ENCODE data around the gene TTC8. TPM values are rescaled to one million over a fixed set of nuclear protein-coding genes. Genes with fewer than 3 reads are reported as not detected.

TTC8 gene
- total and polyA plus RNA-seq, 2 donors (not counting 3 experiments of a cell fraction or from before 2014, with no cell fraction given): 11.9 to 16.3 TPM

- dilution Hi-C loops (cut with MboI; ENCODE audit: extremely low pct_ligation_motif_present, low sequenced_read_pairs): no loop called here
Observed at GRCh38 chr14:88840926-88841325, 16.5 kb downstream of the TTC8 start.

More at GRCh38 chr14:88840926-88841325, 16.5 kb downstream of the TTC8 start:
- no peak overlapping the region for H3K27ac ChIP-seq (ENCODE audit: insufficient read depth, low read depth, low read length)
- no peak overlapping the region for H3K4me3 ChIP-seq (replicated peaks in 1 of 3; ENCODE audit: insufficient read depth in 1 of 3, low read depth in 1 of 3, low read length in 3 of 3)
- H4K20me1 ChIP-seq (replicated peaks; ENCODE audit: control insufficient read depth, extremely low read depth, insufficient read depth, low read length): no peaks in the 10 kb centered on the region
- FAIRE-seq (no peak), DNase-seq (ENCODE audit: low read depth, low spot score) (no peak)
- no peaks in the 10 kb centered on the region for H3K36me3 ChIP-seq (ENCODE audit: control insufficient read depth in 2 of 2, extremely low read depth in 1 of 2, insufficient read depth in 2 of 2, low read length in 2 of 2)
- no peak overlapping the region for H3K9ac ChIP-seq (replicated peaks; ENCODE audit: extremely low read depth, insufficient read depth, low read length)
- no peaks in the 10 kb centered on the region for H3K4me1 ChIP-seq (ENCODE audit: control insufficient read depth, extremely low read depth, insufficient read depth, low read length)
- no peaks in the 10 kb centered on the region for H3K9me3 ChIP-seq (replicated peaks; ENCODE audit: control insufficient read depth, insufficient read depth, low read length)
- intact Hi-C loops (cut with micrococcal nuclease): no loop called here
- H3K27me3 ChIP-seq (ENCODE audit: control insufficient read depth in 2 of 2, insufficient read depth in 2 of 2, low read length in 2 of 2): no peaks in the 10 kb centered on the region
- TF ChIP-seq POLR2AphosphoS5 (IDR thresholded peaks at IDR 0.05; ENCODE audit: insufficient read depth, low read depth, low read length) (no peak), MYC (IDR thresholded peaks at IDR 0.05; ENCODE audit: low read depth, low read length) (no peak), FOS (IDR thresholded peaks at IDR 0.05; ENCODE audit: borderline replicate concordance, insufficient read depth, low read length) (no peak), MAX (IDR thresholded peaks at IDR 0.05; ENCODE audit: insufficient read depth, insufficient read length) (no peak), POLR2A (IDR thresholded peaks at IDR 0.05; ENCODE audit: low read depth, low read length) (no peak), EZH2 (IDR thresholded peaks at IDR 0.05; ENCODE audit: borderline replicate concordance, low read depth, low read length, severe bottlenecking) (no peak), JUN (IDR thresholded peaks at IDR 0.05; ENCODE audit: borderline replicate concordance, insufficient read depth, insufficient read length, low read depth) (no peak), GATA2 (IDR thresholded peaks at IDR 0.05; ENCODE audit: insufficient read depth, insufficient read length, low read depth, low read length) (no peak)
- TF ChIP-seq, protein P1, sequence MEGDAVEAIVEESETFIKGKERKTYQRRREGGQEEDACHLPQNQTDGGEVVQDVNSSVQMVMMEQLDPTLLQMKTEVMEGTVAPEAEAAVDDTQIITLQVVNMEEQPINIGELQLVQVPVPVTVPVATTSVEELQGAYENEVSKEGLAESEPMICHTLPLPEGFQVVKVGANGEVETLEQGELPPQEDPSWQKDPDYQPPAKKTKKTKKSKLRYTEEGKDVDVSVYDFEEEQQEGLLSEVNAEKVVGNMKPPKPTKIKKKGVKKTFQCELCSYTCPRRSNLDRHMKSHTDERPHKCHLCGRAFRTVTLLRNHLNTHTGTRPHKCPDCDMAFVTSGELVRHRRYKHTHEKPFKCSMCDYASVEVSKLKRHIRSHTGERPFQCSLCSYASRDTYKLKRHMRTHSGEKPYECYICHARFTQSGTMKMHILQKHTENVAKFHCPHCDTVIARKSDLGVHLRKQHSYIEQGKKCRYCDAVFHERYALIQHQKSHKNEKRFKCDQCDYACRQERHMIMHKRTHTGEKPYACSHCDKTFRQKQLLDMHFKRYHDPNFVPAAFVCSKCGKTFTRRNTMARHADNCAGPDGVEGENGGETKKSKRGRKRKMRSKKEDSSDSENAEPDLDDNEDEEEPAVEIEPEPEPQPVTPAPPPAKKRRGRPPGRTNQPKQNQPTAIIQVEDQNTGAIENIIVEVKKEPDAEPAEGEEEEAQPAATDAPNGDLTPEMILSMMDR (IDR thresholded peaks at IDR 0.05; ENCODE audit: extremely low read depth in 1 of 2, insufficient read depth in 1 of 2, low read depth in 1 of 2, low read length in 2 of 2): no peak
- H3K4me2 ChIP-seq (ENCODE audit: insufficient read depth, low read length): no peak overlapping the region
- H3K9me1 ChIP-seq (replicated peaks; ENCODE audit: control insufficient read depth, extremely low read depth, insufficient read depth, low read length): no peaks in the 10 kb centered on the region
- H3K79me2 ChIP-seq (ENCODE audit: control insufficient read depth, insufficient read depth, low read length): no peaks in the 10 kb centered on the region
- BruUV-seq (replicated peaks): no TSS peak
- POLR2A ChIA-PET: no interaction called here
- CTCF ChIA-PET: interaction anchor here (6.0 kb wide), 1 partner anchor 14 kb away, joined by 27 read pairs; the partner anchor contains the start of gene TTC8
- H2AFZ ChIP-seq (ENCODE audit: low read depth, low read length): no peak overlapping the region
